HG02763 (cell line): ENCODE data around the gene ST14.
"Not testable (repeated sequence)": the region's sequence is repeated elsewhere in the genome, so short reads cannot be mapped to it uniquely, and the experiment has no call there.

Experiments
- ATAC-seq: cut with Tn5 transposase; IDR thresholded peaks from one replicate; pipeline ENCODE4 v1.9.1; 2021; ENCODE audit warnings: mild to moderate bottlenecking, moderate library complexity; ENCODE audit not compliant: unreplicated experiment

ST14 gene

DNA sequence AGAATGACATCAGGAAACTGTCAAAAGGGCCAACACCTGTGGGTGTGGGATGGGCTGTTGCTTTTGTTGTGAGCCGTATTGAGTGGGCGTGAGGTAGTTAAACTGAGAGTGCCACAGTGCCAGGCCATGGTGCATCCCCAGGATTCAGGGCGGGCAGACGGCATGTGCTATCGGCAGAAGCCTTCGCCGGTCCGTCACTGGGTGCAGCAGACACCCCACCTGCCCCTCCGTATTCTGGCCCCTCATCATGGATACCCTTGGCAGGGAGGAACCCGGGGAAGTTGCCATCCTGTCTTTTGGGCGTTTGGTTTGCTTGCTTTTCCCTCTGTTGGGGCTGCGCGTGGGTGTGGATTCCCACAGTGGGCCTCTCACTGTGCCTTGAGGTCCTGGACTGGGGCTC lies 27.5 kb downstream of the ST14 start:
- no peak for ATAC-seq

DNA sequence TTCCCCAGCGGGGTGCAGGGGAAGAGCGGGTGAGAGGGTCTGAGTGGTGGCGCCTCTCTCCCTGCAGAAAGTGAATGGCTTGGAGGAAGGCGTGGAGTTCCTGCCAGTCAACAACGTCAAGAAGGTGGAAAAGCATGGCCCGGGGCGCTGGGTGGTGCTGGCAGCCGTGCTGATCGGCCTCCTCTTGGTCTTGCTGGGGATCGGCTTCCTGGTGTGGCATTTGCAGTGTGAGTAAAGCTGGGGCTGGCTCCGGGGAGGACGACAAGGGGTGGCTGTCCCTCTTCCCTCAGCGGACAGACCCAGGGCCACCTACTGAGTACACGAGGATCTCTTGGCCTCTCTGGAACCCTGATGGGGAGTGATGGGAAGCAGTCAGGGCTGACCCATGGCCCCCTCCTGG lies 28.5 kb downstream of the ST14 start:
- no peak for ATAC-seq

- no peak for ATAC-seq
Measured at GRCh38 chr11:130188585-130189347, 29.2 kb downstream of the ST14 start.

- ATAC-seq, result no peak
Measured at GRCh38 chr11:130189492-130190210, 30.1 kb downstream of the ST14 start.

- no peak for ATAC-seq
Measured at GRCh38 chr11:130190371-130190881, 30.8 kb downstream of the ST14 start.

DNA sequence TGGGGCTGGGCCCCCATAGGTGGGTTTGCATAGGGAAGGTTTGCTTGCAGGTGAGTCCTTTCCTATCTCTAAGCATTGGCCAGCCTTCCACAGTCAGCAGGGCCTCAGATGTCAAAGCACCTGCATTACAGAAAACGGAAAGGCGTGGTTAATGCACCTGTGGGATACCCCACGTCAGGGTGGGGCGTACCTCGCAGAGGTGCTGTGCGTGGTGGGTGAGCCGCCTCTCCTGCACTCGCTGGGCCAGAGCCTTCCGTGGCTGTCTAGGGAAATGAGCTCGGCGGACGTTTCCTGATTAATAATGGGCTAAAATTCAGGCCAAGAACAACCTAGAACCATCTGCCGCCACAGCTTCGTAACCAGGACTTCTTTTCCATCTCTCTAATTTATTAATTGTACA lies 32.3 kb downstream of the ST14 start:
- no peak for ATAC-seq

DNA sequence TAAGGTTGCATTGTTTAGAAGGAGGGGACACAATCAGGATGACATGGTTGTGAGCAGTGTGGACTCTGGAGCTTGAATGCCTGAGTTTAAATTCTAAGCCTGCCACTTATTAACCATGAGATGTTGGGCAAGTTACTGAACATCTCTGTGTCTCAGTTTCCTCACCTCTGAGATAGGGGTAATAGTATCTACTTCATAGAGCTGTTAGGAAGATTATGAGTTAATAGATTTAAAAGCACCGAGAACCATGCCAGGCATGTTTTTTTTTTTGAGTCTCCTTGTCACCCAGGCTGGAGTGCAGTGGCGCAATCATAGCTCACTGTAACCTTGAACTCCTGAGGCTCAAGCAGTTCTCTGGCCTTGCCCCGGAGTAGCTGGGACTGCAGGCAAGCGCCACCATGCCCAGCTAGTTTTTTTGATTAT lies 33.3 kb downstream of the ST14 start:
- no peak for ATAC-seq

- not testable (repeated sequence) for ATAC-seq
Measured at GRCh38 chr11:130193551-130193950, 34.0 kb downstream of the ST14 start.

- no peak for ATAC-seq
Measured at GRCh38 chr11:130194241-130195023, 34.9 kb downstream of the ST14 start.

GRCh38 chr11:130197386-130198035 lies 37.9 kb downstream of the ST14 start:
- no peak for ATAC-seq

- no peak for ATAC-seq
Measured at GRCh38 chr11:130198292-130198691, 38.7 kb downstream of the ST14 start.

GRCh38 chr11:130198964-130199363 lies 39.4 kb downstream of the ST14 start:
- no peak for ATAC-seq

DNA sequence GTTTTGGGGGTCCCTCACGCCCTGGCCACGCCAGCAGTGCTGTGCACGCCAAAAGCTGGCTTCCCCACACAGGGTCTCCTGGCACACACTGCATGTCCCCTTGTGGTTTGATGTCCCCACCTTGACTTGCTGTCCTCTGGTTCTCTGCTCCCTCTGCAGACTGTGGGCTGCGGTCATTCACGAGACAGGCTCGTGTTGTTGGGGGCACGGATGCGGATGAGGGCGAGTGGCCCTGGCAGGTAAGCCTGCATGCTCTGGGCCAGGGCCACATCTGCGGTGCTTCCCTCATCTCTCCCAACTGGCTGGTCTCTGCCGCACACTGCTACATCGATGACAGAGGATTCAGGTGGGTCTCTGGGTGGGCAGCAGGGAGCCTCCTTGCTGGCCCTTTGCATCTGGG lies 40.2 kb downstream of the ST14 start:
- no peak for ATAC-seq

- no peak for ATAC-seq
Measured at GRCh38 chr11:130201026-130201425, 41.4 kb downstream of the ST14 start.

- no peak for ATAC-seq
Measured at GRCh38 chr11:130202009-130202817, 42.6 kb downstream of the ST14 start.

DNA sequence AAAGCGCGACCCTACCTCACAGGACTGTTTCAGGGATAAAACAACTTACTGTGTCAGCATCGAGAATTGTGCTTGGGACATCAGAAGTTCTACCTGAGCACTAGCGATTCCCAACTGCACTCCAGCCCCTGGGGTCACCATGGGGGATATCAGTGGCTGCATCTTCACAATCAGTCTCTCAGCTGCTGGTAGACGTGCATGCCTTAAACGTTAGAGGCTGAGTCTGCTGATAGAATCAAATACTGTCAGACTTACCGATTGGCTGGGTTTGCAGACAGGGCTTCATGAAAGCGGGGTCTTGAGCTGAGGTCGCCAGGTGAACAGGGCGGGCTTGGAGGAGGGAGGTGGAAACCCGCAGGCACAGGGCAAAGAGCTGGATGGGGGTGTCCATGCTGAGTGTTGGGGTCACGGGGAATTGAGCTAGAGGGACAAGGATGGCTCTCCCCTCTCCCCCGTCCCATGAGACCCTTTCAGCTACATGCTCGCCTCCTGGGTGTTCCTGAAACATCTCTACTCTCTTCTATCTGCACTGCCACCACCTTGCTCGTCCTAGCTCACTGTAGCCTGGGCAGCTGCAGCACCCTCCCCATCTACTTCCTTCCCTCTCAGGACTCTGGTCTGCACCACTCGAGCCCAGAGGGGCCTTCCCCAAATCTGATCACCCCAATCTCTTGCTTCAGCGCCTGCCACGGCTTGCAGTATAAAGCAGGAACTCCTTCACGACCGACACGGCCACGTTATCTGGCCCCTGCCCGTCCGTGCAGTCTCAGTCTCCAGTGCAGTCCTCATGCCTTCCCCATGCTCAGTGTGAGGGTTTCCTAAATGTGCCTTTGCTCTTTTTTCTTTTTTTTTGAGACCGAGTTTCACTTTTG lies 43.5 kb downstream of the ST14 start:
- ATAC-seq, result no peak

- no peak for ATAC-seq
Measured at GRCh38 chr11:130203766-130204702, 44.5 kb downstream of the ST14 start.

GRCh38 chr11:130204703-130205095 lies 45.1 kb downstream of the ST14 start:
- ATAC-seq, result no peak
